GM23338 (cell line): Measurements from ENCODE around the gene TEKT2.

Experiments used
- CREB1 ChIP-seq: fragments of 250-450 bp; sonication (Bioruptor Pico); IDR thresholded peaks from 2 replicates; pipeline ENCODE4 v1.5.0; 2020; ENCODE audit warnings: low read depth, mild to moderate bottlenecking, moderate library complexity
- EZH2 ChIP-seq: fragments of 200-600 bp; sonication (generic); IDR thresholded peaks from one replicate; pipeline ENCODE4 v1.8.0; 2017; ENCODE audit warnings: antibody characterized with exemption, mild to moderate bottlenecking, low read depth; ENCODE audit not compliant: unreplicated experiment
- EZH2phosphoT487 ChIP-seq: fragments of 200-600 bp; sonication (generic); IDR thresholded peaks from one replicate; pipeline ENCODE4 v1.8.1; 2018; ENCODE audit warnings: antibody characterized with exemption; ENCODE audit not compliant: unreplicated experiment
- NANOG ChIP-seq: IDR thresholded peaks from 2 replicates; pipeline ENCODE4 v1.6.1; 2016; ENCODE audit warnings: antibody characterized with exemption, borderline replicate concordance
- POLR2AphosphoS5 ChIP-seq: IDR thresholded peaks from 2 replicates; pipeline ENCODE4 v1.6.1; 2016; ENCODE audit warnings: antibody characterized with exemption, low read depth
- REST ChIP-seq: IDR thresholded peaks from one replicate; pipeline ENCODE4 v1.6.1; 2018; ENCODE audit warnings: antibody characterized with exemption; ENCODE audit not compliant: unreplicated experiment
- TF ChIP-seq, protein P1 (sequence below), 2 experiments: fragments of 200-600 bp in 1 of 2; sonication (generic) in 1 of 2; conservative IDR thresholded peaks; 2 replicates each; pipeline versions ENCODE4 v1.5.1 to v1.6.1; 2016 to 2017; ENCODE audit warnings: antibody characterized with exemption in 2 of 2, low read depth in 2 of 2, mild to moderate bottlenecking in 2 of 2, moderate library complexity in 1 of 2

DNA sequence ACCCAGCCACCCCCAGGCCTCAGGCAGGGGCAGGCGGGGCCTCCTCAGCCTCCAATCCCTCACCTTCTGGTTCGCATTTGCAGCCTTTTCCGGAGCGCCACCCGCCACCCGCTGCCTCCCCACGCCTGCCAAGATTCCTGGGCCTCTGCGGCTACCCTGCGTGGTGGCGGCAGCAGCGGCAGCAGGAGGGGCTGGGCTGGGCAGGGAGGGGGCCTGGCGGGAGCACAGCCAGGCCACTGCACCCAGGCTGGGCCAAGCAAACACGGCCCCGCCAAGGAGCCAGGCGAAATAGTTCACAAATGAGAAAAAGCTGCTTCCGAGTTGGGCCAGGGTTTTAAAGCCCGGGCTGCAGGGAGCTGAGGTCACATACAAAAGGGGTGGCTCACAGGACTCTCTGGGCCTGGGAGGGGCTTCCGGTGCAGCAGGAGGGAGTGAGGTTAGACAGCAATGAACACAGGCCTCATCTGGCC, 31.3 kb downstream of the TEKT2 start:
- TF ChIP-seq, protein P1, sequence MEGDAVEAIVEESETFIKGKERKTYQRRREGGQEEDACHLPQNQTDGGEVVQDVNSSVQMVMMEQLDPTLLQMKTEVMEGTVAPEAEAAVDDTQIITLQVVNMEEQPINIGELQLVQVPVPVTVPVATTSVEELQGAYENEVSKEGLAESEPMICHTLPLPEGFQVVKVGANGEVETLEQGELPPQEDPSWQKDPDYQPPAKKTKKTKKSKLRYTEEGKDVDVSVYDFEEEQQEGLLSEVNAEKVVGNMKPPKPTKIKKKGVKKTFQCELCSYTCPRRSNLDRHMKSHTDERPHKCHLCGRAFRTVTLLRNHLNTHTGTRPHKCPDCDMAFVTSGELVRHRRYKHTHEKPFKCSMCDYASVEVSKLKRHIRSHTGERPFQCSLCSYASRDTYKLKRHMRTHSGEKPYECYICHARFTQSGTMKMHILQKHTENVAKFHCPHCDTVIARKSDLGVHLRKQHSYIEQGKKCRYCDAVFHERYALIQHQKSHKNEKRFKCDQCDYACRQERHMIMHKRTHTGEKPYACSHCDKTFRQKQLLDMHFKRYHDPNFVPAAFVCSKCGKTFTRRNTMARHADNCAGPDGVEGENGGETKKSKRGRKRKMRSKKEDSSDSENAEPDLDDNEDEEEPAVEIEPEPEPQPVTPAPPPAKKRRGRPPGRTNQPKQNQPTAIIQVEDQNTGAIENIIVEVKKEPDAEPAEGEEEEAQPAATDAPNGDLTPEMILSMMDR (conservative IDR thresholded peaks at IDR 0.05; ENCODE audit: low read depth in 2 of 2) = no peak
- TF ChIP-seq REST (no peak), EZH2 (no peak), EZH2phosphoT487 (no peak), POLR2AphosphoS5 (no peak), NANOG (no peak), CREB1 (CRISPR knock-in tag) (no peak)
